WTC11 (cell line): Measurements from ENCODE around the gene DDI1. TPM values are rescaled to one million over a fixed set of nuclear protein-coding genes. Genes with fewer than 3 reads are reported as not detected.

Experiments used
- ATAC-seq: fragments of 200-7000 bp; cut with Tn5 transposase; 2 replicates; pipeline ENCODE4 v1.10.0; 2021; ENCODE audit warnings: mild to moderate bottlenecking, moderate library complexity
- CTCF ChIA-PET: fragments of 300-600 bp; sonication (Branson Sonifier 250); formaldehyde crosslinking; loops from one replicate; lab custom pipeline; 2021; ENCODE audit warnings: antibody characterized with exemption; lab: Charles Lee
- POLR2A ChIA-PET: fragments of 350-600 bp; sonication (Branson Sonifier 250); formaldehyde crosslinking; loops from one replicate; lab custom pipeline; 2021; ENCODE audit warnings: antibody characterized with exemption; lab: Charles Lee
- DNase-seq: peaks from one replicate; pipeline ENCODE4 v3.0.0; 2021; ENCODE audit warnings: low spot score
- H3K27ac Mint-ChIP-seq: 2 replicates; pipeline ENCODE4 v1.8.0; 2021; ENCODE audit warnings: mixed read lengths
- H3K27me3 Mint-ChIP-seq: 2 replicates; pipeline ENCODE4 v1.8.0; 2021; ENCODE audit warnings: low read depth, mild to moderate bottlenecking, moderate library complexity, mixed read lengths
- H3K36me3 Mint-ChIP-seq: 2 replicates; pipeline ENCODE4 v1.8.0; 2021; ENCODE audit warnings: mixed read lengths
- H3K4me1 Mint-ChIP-seq: 2 replicates; pipeline ENCODE4 v1.8.0; 2022; ENCODE audit warnings: mixed read lengths
- H3K4me3 Mint-ChIP-seq: 2 replicates; pipeline ENCODE4 v1.8.0; 2021; ENCODE audit warnings: mild to moderate bottlenecking, moderate library complexity, mixed read lengths
- H3K9me3 Mint-ChIP-seq: 2 replicates; pipeline ENCODE4 v1.8.0; 2021; ENCODE audit warnings: mixed read lengths
- AFF4 ChIP-seq: sonication (generic); formaldehyde crosslinking; IDR thresholded peaks from 2 replicates; pipeline ENCODE4 v1.8.1; 2023; ENCODE audit warnings: mild to moderate bottlenecking, missing genetic modification reagents, borderline replicate concordance
- ATF2 ChIP-seq: sonication (generic); formaldehyde crosslinking; IDR thresholded peaks from 2 replicates; pipeline ENCODE4 v1.8.1; 2022; ENCODE audit warnings: low read depth, missing genetic modification reagents, borderline replicate concordance
- ATF3 ChIP-seq: sonication (generic); formaldehyde crosslinking; conservative IDR thresholded peaks from 2 replicates; pipeline ENCODE4 v1.8.1; 2022; ENCODE audit warnings: mild to moderate bottlenecking, missing genetic modification reagents
- CREB1 ChIP-seq: sonication (generic); formaldehyde crosslinking; IDR thresholded peaks from 2 replicates; pipeline ENCODE4 v1.8.0; 2023; ENCODE audit warnings: mild to moderate bottlenecking, missing genetic modification reagents
- E2F5 ChIP-seq: sonication (generic); formaldehyde crosslinking; IDR thresholded peaks from 2 replicates; pipeline ENCODE4 v1.8.1; 2022; ENCODE audit warnings: mild to moderate bottlenecking, moderate library complexity, missing genetic modification reagents
- ELF4 ChIP-seq: sonication (generic); formaldehyde crosslinking; IDR thresholded peaks from 2 replicates; pipeline ENCODE4 v1.8.1; 2022; ENCODE audit warnings: low read depth, mild to moderate bottlenecking, moderate library complexity, missing genetic modification reagents
- ESRRA ChIP-seq: sonication (generic); formaldehyde crosslinking; IDR thresholded peaks from 2 replicates; pipeline ENCODE4 v1.8.1; 2022; ENCODE audit warnings: mild to moderate bottlenecking, missing genetic modification reagents, borderline replicate concordance
- FOXP1 ChIP-seq: sonication (generic); formaldehyde crosslinking; IDR thresholded peaks from 2 replicates; pipeline ENCODE4 v1.8.0; 2022; ENCODE audit warnings: missing genetic modification reagents, mild to moderate bottlenecking, moderate library complexity, borderline replicate concordance
- FOXP4 ChIP-seq: sonication (generic); formaldehyde crosslinking; IDR thresholded peaks from 2 replicates; pipeline ENCODE4 v1.8.0; 2022; ENCODE audit warnings: mild to moderate bottlenecking, missing genetic modification reagents
- NR3C1 ChIP-seq: sonication (generic); formaldehyde crosslinking; conservative IDR thresholded peaks from 2 replicates; pipeline ENCODE4 v1.8.1; 2023; ENCODE audit warnings: low read depth, mild to moderate bottlenecking, missing genetic modification reagents
- OVOL2 ChIP-seq: fragments of 250-450 bp; sonication (Bioruptor Pico); IDR thresholded peaks from 2 replicates; pipeline ENCODE4 v1.9.0; 2021; ENCODE audit warnings: mild to moderate bottlenecking, borderline replicate concordance
- RORB ChIP-seq: fragments of 250-450 bp; sonication (Bioruptor Pico); IDR thresholded peaks from 2 replicates; pipeline ENCODE4 v1.9.0; 2021; ENCODE audit warnings: mild to moderate bottlenecking
- SMAD4 ChIP-seq: sonication (generic); formaldehyde crosslinking; IDR thresholded peaks from 2 replicates; pipeline ENCODE4 v1.8.0; 2022; ENCODE audit warnings: mild to moderate bottlenecking, missing genetic modification reagents
- SOX15 ChIP-seq: fragments of 250-450 bp; sonication (Bioruptor Pico); IDR thresholded peaks from 2 replicates; pipeline ENCODE4 v1.9.0; 2021; ENCODE audit warnings: mild to moderate bottlenecking
- USF2 ChIP-seq: sonication (generic); formaldehyde crosslinking; IDR thresholded peaks from 2 replicates; pipeline ENCODE4 v1.8.1; 2023; ENCODE audit warnings: mild to moderate bottlenecking, missing genetic modification reagents, moderate library complexity
- ZBTB43 ChIP-seq: sonication (generic); formaldehyde crosslinking; IDR thresholded peaks from 2 replicates; pipeline ENCODE4 v1.8.1; 2023; ENCODE audit warnings: mild to moderate bottlenecking, missing genetic modification reagents
- ZNF263 ChIP-seq: sonication (generic); formaldehyde crosslinking; IDR thresholded peaks from 2 replicates; pipeline ENCODE4 v1.8.1; 2022; ENCODE audit warnings: low read depth, mild to moderate bottlenecking, moderate library complexity, missing genetic modification reagents
- ZNF416 ChIP-seq: fragments of 250-450 bp; sonication (Bioruptor Pico); IDR thresholded peaks from 2 replicates; pipeline ENCODE4 v1.9.0; 2021; ENCODE audit warnings: mild to moderate bottlenecking, inconsistent platforms
- ZNF423 ChIP-seq: fragments of 250-450 bp; sonication (Bioruptor Pico); IDR thresholded peaks from 2 replicates; pipeline ENCODE4 v2.1.2; 2022; ENCODE audit warnings: mild to moderate bottlenecking, moderate library complexity
- total RNA-seq: library from RNA; stranded (reverse); gene quantifications from 3 replicates; pipeline ENCODE4 v1.2.3, GENCODE V29; 2021

The DDI1 gene
- total RNA-seq, 1 experiment from 2014 or later, result not detected

- no peak for TF ChIP-seq ATF3 (CRISPR knock-in tag)
- TF ChIP-seq CREB1, result no peak
- no peak for TF ChIP-seq E2F5 (CRISPR knock-in tag)
- no peak for TF ChIP-seq ATF2 (CRISPR knock-in tag)
- TF ChIP-seq ZNF263, result no peak
- TF ChIP-seq AFF4 (CRISPR knock-in tag), result no peak
- no peak for TF ChIP-seq FOXP4 (CRISPR knock-in tag)
- TF ChIP-seq USF2, result no peak
- TF ChIP-seq ZNF416, result no peak
- TF ChIP-seq SOX15 (CRISPR knock-in tag), result no peak
These were observed 25.5 kb downstream of the DDI1 start (continued) for GRCh38 chr11:104061853-104062521.

GRCh38 chr11:104064034-104064630 is 27.7 kb downstream of the DDI1 start:
- ChIA-PET CTCF (no interaction called here), POLR2A (no interaction called here)
- Mint-ChIP-seq H3K9me3 (no peaks in the 10 kb centered on the region), H3K27me3 (no peaks in the 10 kb centered on the region), H3K27ac (no peak overlapping the region), H3K4me3 (no peak overlapping the region), H3K36me3 (no peaks in the 10 kb centered on the region), H3K4me1 (peaks cover 16% of the 10 kb centered on the region)
- DNase-seq (no peak), ATAC-seq (no peak)
- TF ChIP-seq ELF4 (no peak), RORB (CRISPR knock-in tag) (no peak), NR3C1 (CRISPR knock-in tag) (no peak), OVOL2 (CRISPR knock-in tag) (no peak), SMAD4 (no peak), USF2 (no peak), ZNF423 (no peak), FOXP1 (CRISPR knock-in tag) (no peak), ATF2 (CRISPR knock-in tag) (no peak), ESRRA (CRISPR knock-in tag) (no peak), ZBTB43 (CRISPR knock-in tag) (no peak)
